Activated CD8-positive, alpha-beta T cell treated with anti-CD3 and anti-CD28 coated beads, Interleukin-2, amount 10 ng/mL, durations not matched to agents 7 days and 5 days (primary cell): ENCODE measurements around the gene ABCC11. TPM values are rescaled to one million over a fixed set of nuclear protein-coding genes. Genes with fewer than 3 reads are reported as not detected.

Source experiments
- ATAC-seq: fragments of 150-1000 bp; cut with Tn5 transposase; one replicate; pipeline ENCODE4 v1.10.0; 2021; ENCODE audit warnings: moderate library complexity
- CTCF ChIA-PET: fragments of 350-600 bp; sonication (Branson Sonifier 250); formaldehyde crosslinking; loops from one replicate; lab custom pipeline; 2021; ENCODE audit warnings: antibody characterized with exemption; lab: Charles Lee
- POLR2A ChIA-PET: fragments of 350-600 bp; sonication (Branson Sonifier 250); formaldehyde crosslinking; loops from one replicate; lab custom pipeline; 2021; ENCODE audit warnings: antibody characterized with exemption; lab: Charles Lee
- DNase-seq: peaks from one replicate; pipeline ENCODE4 v3.0.0-alpha.2; 2020
- H3K27ac Mint-ChIP-seq: one replicate; pipeline ENCODE4 v1.8.0; 2021; ENCODE audit warnings: mild to moderate bottlenecking, mixed read lengths
- H3K27me3 Mint-ChIP-seq: one replicate; pipeline ENCODE4 v1.8.0; 2021; ENCODE audit warnings: low read depth, mixed read lengths
- H3K36me3 Mint-ChIP-seq: one replicate; pipeline ENCODE4 v1.8.0; 2021; ENCODE audit warnings: low read depth, mixed read lengths
- H3K4me1 Mint-ChIP-seq: one replicate; pipeline ENCODE4 v1.8.0; 2021; ENCODE audit warnings: low read depth, mixed read lengths
- H3K4me3 Mint-ChIP-seq: one replicate; pipeline ENCODE4 v1.8.0; 2021; ENCODE audit warnings: mild to moderate bottlenecking, mixed read lengths
- H3K9me3 Mint-ChIP-seq: one replicate; pipeline ENCODE4 v1.8.0; 2022; ENCODE audit warnings: mixed read lengths; ENCODE audit not compliant: insufficient read depth
- total RNA-seq, 2 experiments: library from RNA; stranded (reverse); gene quantifications; one replicate each; pipeline ENCODE4 v1.2.3, GENCODE V29; 2021

ABCC11 gene
- total RNA-seq, 2 experiments from 2014 or later: not detected

GRCh38 chr16:48277158-48277557 is 29.8 kb upstream of the ABCC11 start:
- Mint-ChIP-seq H3K4me1 (peaks cover 1% of the 10 kb centered on the region), H3K27ac (no peak overlapping the region), H3K27me3 (no peaks in the 10 kb centered on the region), H3K36me3 (peaks cover 26% of the 10 kb centered on the region), H3K4me3 (no peak overlapping the region), H3K9me3 (no peaks in the 10 kb centered on the region)
- DNase-seq (no peak), ATAC-seq (no peak)
- POLR2A ChIA-PET: no interaction called here
- CTCF ChIA-PET: interaction anchor here (1.3 kb wide), 2 partner anchors 13 to 46 kb away, joined by 3 to 4 read pairs; no protein-coding TSS in a partner anchor

GRCh38 chr16:48276102-48276501 is 28.8 kb upstream of the ABCC11 start:
- no peak for DNase-seq
- POLR2A ChIA-PET: no interaction called here
- no peaks in the 10 kb centered on the region for H3K27me3 Mint-ChIP-seq
- CTCF ChIA-PET: no interaction called here
- ATAC-seq: no peak
- no peak overlapping the region for H3K27ac Mint-ChIP-seq
- H3K4me1 Mint-ChIP-seq: peaks cover 1% of the 10 kb centered on the region
- H3K4me3 Mint-ChIP-seq: no peak overlapping the region
- H3K36me3 Mint-ChIP-seq: peaks cover 28% of the 10 kb centered on the region
- H3K9me3 Mint-ChIP-seq: no peaks in the 10 kb centered on the region

- ChIA-PET POLR2A (no interaction called here), CTCF (no interaction called here)
- Mint-ChIP-seq H3K36me3 (peaks cover 30% of the 10 kb centered on the region), H3K27me3 (no peaks in the 10 kb centered on the region), H3K4me3 (no peak overlapping the region), H3K4me1 (no peaks in the 10 kb centered on the region), H3K9me3 (no peaks in the 10 kb centered on the region), H3K27ac (no peak overlapping the region)
- DNase-seq (no peak), ATAC-seq (no peak)
Observed at GRCh38 chr16:48274476-48274875, 27.1 kb upstream of the ABCC11 start.

GRCh38 chr16:48272837-48273421 is 25.6 kb upstream of the ABCC11 start:
- no peak for ATAC-seq
- DNase-seq: no peak
- H3K27me3 Mint-ChIP-seq: no peaks in the 10 kb centered on the region
- no peak overlapping the region for H3K27ac Mint-ChIP-seq
- no peaks in the 10 kb centered on the region for H3K9me3 Mint-ChIP-seq
- CTCF ChIA-PET: no interaction called here
- peaks cover 25% of the 10 kb centered on the region for H3K36me3 Mint-ChIP-seq
- H3K4me3 Mint-ChIP-seq: no peak overlapping the region
- POLR2A ChIA-PET: no interaction called here
- no peaks in the 10 kb centered on the region for H3K4me1 Mint-ChIP-seq

- ChIA-PET CTCF (no interaction called here), POLR2A (no interaction called here)
- Mint-ChIP-seq H3K4me1 (no peaks in the 10 kb centered on the region), H3K36me3 (peaks cover 21% of the 10 kb centered on the region), H3K27ac (no peak overlapping the region), H3K9me3 (no peaks in the 10 kb centered on the region), H3K4me3 (no peak overlapping the region), H3K27me3 (no peaks in the 10 kb centered on the region)
- ATAC-seq (no peak), DNase-seq (no peak)
Observed at GRCh38 chr16:48271728-48272127, 24.4 kb upstream of the ABCC11 start.

GRCh38 chr16:48269011-48269410 is 21.7 kb upstream of the ABCC11 start:
- ChIA-PET POLR2A (interaction anchor here (0.6 kb wide), 1 partner anchor 1877 kb away, joined by 3 read pairs; no protein-coding TSS in a partner anchor), CTCF (interaction anchor here (1.0 kb wide), 1 partner anchor 354 kb away, joined by 4 read pairs; no protein-coding TSS in a partner anchor)
- H3K27ac Mint-ChIP-seq: no peak overlapping the region
- DNase-seq (no peak), ATAC-seq (no peak)
- H3K9me3 Mint-ChIP-seq: no peaks in the 10 kb centered on the region
- no peak overlapping the region for H3K4me3 Mint-ChIP-seq
- H3K27me3 Mint-ChIP-seq: no peaks in the 10 kb centered on the region
- H3K4me1 Mint-ChIP-seq: peaks cover 2% of the 10 kb centered on the region
- peaks cover 41% of the 10 kb centered on the region for H3K36me3 Mint-ChIP-seq

- POLR2A ChIA-PET: no interaction called here
- ATAC-seq (no peak), DNase-seq (no peak)
- H3K4me1 Mint-ChIP-seq: peaks cover 2% of the 10 kb centered on the region
- peaks cover 5% of the 10 kb centered on the region for H3K9me3 Mint-ChIP-seq
- H3K36me3 Mint-ChIP-seq: peaks cover 65% of the 10 kb centered on the region
- CTCF ChIA-PET: interaction anchor here (1.5 kb wide), 1 partner anchor 361 kb away, joined by 4 read pairs; no protein-coding TSS in a partner anchor
- no peak overlapping the region for H3K27ac Mint-ChIP-seq
- H3K4me3 Mint-ChIP-seq: no peak overlapping the region
- H3K27me3 Mint-ChIP-seq: no peaks in the 10 kb centered on the region
Observed at GRCh38 chr16:48262631-48263030, 15.3 kb upstream of the ABCC11 start.

- H3K27ac Mint-ChIP-seq: no peak overlapping the region
- ATAC-seq (no peak), DNase-seq (no peak)
- H3K9me3 Mint-ChIP-seq: peaks cover 5% of the 10 kb centered on the region
- peaks cover 61% of the 10 kb centered on the region for H3K36me3 Mint-ChIP-seq
- CTCF ChIA-PET: interaction anchor here (1.5 kb wide), 1 partner anchor 362 kb away, joined by 4 read pairs; no protein-coding TSS in a partner anchor
- H3K4me1 Mint-ChIP-seq: peaks cover 2% of the 10 kb centered on the region
- POLR2A ChIA-PET: no interaction called here
- H3K4me3 Mint-ChIP-seq: no peak overlapping the region
- no peaks in the 10 kb centered on the region for H3K27me3 Mint-ChIP-seq
Observed at GRCh38 chr16:48261569-48261968, 14.2 kb upstream of the ABCC11 start.

- no peak for DNase-seq
- H3K9me3 Mint-ChIP-seq: no peaks in the 10 kb centered on the region
- H3K36me3 Mint-ChIP-seq: peaks cover 48% of the 10 kb centered on the region
- no peak overlapping the region for H3K4me3 Mint-ChIP-seq
- peaks cover 2% of the 10 kb centered on the region for H3K4me1 Mint-ChIP-seq
- H3K27ac Mint-ChIP-seq: no peak overlapping the region
- H3K27me3 Mint-ChIP-seq: no peaks in the 10 kb centered on the region
- ChIA-PET CTCF (interaction anchor here (1.2 kb wide), 1 partner anchor 374 kb away, joined by 4 read pairs; no protein-coding TSS in a partner anchor), POLR2A (no interaction called here)
- ATAC-seq: no peak
Observed at GRCh38 chr16:48256579-48257177, 9.3 kb upstream of the ABCC11 start.

GRCh38 chr16:48252013-48252412 is 4.7 kb upstream of the ABCC11 start:
- H3K4me1 Mint-ChIP-seq: peaks cover 9% of the 10 kb centered on the region

GRCh38 chr16:48250520-48251278 is 3.4 kb upstream of the ABCC11 start:
- CTCF ChIA-PET: interaction anchor here (1.4 kb wide), 1 partner anchor 380 kb away, joined by 5 read pairs; no protein-coding TSS in a partner anchor
- no peak overlapping the region for H3K27ac Mint-ChIP-seq
- peaks cover 19% of the 10 kb centered on the region for H3K4me1 Mint-ChIP-seq
- no peaks in the 10 kb centered on the region for H3K9me3 Mint-ChIP-seq
- H3K27me3 Mint-ChIP-seq: no peaks in the 10 kb centered on the region
- H3K4me3 Mint-ChIP-seq: no peak overlapping the region
- no peak for ATAC-seq
- H3K36me3 Mint-ChIP-seq: peaks cover 29% of the 10 kb centered on the region
- no peak for DNase-seq
- POLR2A ChIA-PET: no interaction called here

More at GRCh38 chr16:48252013-48252412, 4.7 kb upstream of the ABCC11 start:
- ChIA-PET CTCF (interaction anchor here (1.0 to 2.0 kb wide), 2 partner anchors 20 to 371 kb away, joined by 4 to 5 read pairs; no protein-coding TSS in a partner anchor), POLR2A (no interaction called here)
- no peak overlapping the region for H3K4me3 Mint-ChIP-seq
- H3K9me3 Mint-ChIP-seq: no peaks in the 10 kb centered on the region
- peaks cover 29% of the 10 kb centered on the region for H3K36me3 Mint-ChIP-seq
- no peak for ATAC-seq
- DNase-seq: no peak
- H3K27me3 Mint-ChIP-seq: no peaks in the 10 kb centered on the region
- no peak overlapping the region for H3K27ac Mint-ChIP-seq

- POLR2A ChIA-PET: no interaction called here
- H3K36me3 Mint-ChIP-seq: peaks cover 10% of the 10 kb centered on the region
- H3K9me3 Mint-ChIP-seq: no peaks in the 10 kb centered on the region
- ATAC-seq (no peak), DNase-seq (no peak)
- H3K4me3 Mint-ChIP-seq: no peak overlapping the region
- no peaks in the 10 kb centered on the region for H3K27me3 Mint-ChIP-seq
- no peak overlapping the region for H3K27ac Mint-ChIP-seq
- CTCF ChIA-PET: no interaction called here
- peaks cover 31% of the 10 kb centered on the region for H3K4me1 Mint-ChIP-seq
Observed at GRCh38 chr16:48246066-48246465, 1.3 kb downstream of the ABCC11 start.
